ENCODE results near the gene BTBD18. TPM values are rescaled to one million over a fixed set of nuclear protein-coding genes. Genes with fewer than 3 reads are reported as not detected.

BTBD18 gene
- total and polyA plus RNA-seq, 4 donors = 0.13 TPM; not detected in 3

DNA sequence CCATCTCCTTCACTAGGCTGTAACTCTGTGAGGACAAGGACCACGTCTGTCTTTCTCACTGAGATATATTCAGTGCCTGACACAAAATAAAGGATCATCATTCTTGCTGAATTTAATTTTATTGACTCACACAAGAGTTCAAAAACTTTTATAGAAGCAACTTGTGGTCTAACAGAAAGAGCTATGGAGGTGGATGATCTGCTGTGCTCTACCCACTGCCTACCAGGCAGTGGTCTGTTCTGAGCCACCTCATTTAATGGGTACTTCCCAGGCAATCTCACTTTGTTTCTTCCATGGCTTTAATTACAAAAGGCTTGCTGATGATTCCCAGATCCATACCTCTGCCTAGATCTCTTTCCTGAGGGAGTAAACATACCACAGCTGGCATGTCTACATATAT, 4.7 kb downstream of the BTBD18 start:
- H3K36me3 ChIP-seq (ENCODE audit: control insufficient read depth in 4 of 4, insufficient read depth in 3 of 4, low read depth in 1 of 4, low read length in 3 of 4) = peaks cover 7 to 20% (median 12%) of the 10 kb centered on the region in 4 donors
- WGBS = 94% methylated on average over 1 of the region's 1 CpG
- no peak for DNase-seq (ENCODE audit: low spot score)

DNA sequence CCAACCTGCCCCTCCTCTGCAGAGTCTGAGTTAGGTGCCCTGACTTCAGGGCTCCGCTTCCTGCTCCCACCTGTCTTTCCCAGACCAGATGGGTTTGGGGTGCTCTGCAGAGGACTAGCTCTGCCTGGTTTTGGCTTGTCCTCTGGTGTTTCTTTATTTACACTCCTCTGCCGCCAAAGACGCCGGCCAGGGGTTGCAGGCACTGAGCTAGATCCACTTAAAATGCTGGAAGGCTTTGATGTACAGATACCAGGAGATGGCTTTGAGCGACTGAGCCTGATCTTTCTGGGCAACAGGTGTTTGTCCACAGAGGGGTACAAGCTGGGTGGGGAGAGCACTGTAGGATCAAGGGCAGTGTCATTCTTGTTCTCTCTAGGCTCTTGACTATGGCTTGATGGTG, 6.4 kb downstream of the BTBD18 start:
- WGBS = 89% methylated on average over 5 of the region's 5 CpGs
- Histone ChIP-seq H3K4me3 (ENCODE audit: low read depth in 1 of 3, low read length in 3 of 3) (no peak overlapping the region), H3K27me3 (ENCODE audit: control insufficient read depth in 4 of 4, insufficient read depth in 4 of 4, low read length in 3 of 4) (no peaks in the 10 kb centered on the region), H3K36me3 (ENCODE audit: control insufficient read depth in 4 of 4, insufficient read depth in 3 of 4, low read depth in 1 of 4, low read length in 3 of 4) (peaks cover 7 to 20% (median 12%) of the 10 kb centered on the region in 4 donors), H3K27ac (ENCODE audit: low read depth in 1 of 2, low read length in 2 of 2) (no peak overlapping the region), H3K9ac (ENCODE audit: low read depth in 1 of 2, low read length in 2 of 2) (no peak overlapping the region), H3K4me1 (ENCODE audit: control insufficient read depth in 4 of 4, insufficient read depth in 4 of 4, low read length in 3 of 4) (peaks cover 0 to 17% (median 12%) of the 10 kb centered on the region in 4 donors), H3K9me3 (ENCODE audit: control insufficient read depth in 4 of 4, low read length in 3 of 4) (no peaks in the 10 kb centered on the region)
- TF ChIP-seq EGR1 (IDR thresholded peaks at IDR 0.05; ENCODE audit: low read depth in 2 of 2) (no peak), JUND (IDR thresholded peaks at IDR 0.05) (no peak), HNF4G (IDR thresholded peaks at IDR 0.05) (no peak), GABPA (IDR thresholded peaks at IDR 0.05 in 1 of 2, conservative IDR thresholded peaks at IDR 0.05 in 1 of 2) (no peak), NR2F2 (IDR thresholded peaks at IDR 0.05) (no peak), TAF1 (conservative IDR thresholded peaks at IDR 0.05) (no peak), RXRA (IDR thresholded peaks at IDR 0.05) (no peak), FOXA2 (IDR thresholded peaks at IDR 0.05) (no peak), FOXA1 (IDR thresholded peaks at IDR 0.05) (no peak), HNF4A (conservative IDR thresholded peaks at IDR 0.05) (no peak), YY1 (IDR thresholded peaks at IDR 0.05) (no peak), SP1 (IDR thresholded peaks at IDR 0.05) (no peak)
- TF ChIP-seq, protein P1, sequence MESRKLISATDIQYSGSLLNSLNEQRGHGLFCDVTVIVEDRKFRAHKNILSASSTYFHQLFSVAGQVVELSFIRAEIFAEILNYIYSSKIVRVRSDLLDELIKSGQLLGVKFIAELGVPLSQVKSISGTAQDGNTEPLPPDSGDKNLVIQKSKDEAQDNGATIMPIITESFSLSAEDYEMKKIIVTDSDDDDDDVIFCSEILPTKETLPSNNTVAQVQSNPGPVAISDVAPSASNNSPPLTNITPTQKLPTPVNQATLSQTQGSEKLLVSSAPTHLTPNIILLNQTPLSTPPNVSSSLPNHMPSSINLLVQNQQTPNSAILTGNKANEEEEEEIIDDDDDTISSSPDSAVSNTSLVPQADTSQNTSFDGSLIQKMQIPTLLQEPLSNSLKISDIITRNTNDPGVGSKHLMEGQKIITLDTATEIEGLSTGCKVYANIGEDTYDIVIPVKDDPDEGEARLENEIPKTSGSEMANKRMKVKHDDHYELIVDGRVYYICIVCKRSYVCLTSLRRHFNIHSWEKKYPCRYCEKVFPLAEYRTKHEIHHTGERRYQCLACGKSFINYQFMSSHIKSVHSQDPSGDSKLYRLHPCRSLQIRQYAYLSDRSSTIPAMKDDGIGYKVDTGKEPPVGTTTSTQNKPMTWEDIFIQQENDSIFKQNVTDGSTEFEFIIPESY (IDR thresholded peaks at IDR 0.05) = no peak
- TF ChIP-seq, protein P2, sequence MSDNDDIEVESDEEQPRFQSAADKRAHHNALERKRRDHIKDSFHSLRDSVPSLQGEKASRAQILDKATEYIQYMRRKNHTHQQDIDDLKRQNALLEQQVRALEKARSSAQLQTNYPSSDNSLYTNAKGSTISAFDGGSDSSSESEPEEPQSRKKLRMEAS (IDR thresholded peaks at IDR 0.05) = no peak
- TF ChIP-seq, protein P3, sequence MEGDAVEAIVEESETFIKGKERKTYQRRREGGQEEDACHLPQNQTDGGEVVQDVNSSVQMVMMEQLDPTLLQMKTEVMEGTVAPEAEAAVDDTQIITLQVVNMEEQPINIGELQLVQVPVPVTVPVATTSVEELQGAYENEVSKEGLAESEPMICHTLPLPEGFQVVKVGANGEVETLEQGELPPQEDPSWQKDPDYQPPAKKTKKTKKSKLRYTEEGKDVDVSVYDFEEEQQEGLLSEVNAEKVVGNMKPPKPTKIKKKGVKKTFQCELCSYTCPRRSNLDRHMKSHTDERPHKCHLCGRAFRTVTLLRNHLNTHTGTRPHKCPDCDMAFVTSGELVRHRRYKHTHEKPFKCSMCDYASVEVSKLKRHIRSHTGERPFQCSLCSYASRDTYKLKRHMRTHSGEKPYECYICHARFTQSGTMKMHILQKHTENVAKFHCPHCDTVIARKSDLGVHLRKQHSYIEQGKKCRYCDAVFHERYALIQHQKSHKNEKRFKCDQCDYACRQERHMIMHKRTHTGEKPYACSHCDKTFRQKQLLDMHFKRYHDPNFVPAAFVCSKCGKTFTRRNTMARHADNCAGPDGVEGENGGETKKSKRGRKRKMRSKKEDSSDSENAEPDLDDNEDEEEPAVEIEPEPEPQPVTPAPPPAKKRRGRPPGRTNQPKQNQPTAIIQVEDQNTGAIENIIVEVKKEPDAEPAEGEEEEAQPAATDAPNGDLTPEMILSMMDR (IDR thresholded peaks at IDR 0.05; ENCODE audit: low read depth, low read length, missing input control) = no peak
- DNase-seq (ENCODE audit: low spot score) = no peak

More for the DNA sequence above, 4.7 kb downstream of the BTBD18 start:
- Histone ChIP-seq H3K4me3 (ENCODE audit: low read depth in 1 of 3, low read length in 3 of 3) (no peak overlapping the region), H3K27ac (ENCODE audit: low read depth in 1 of 2, low read length in 2 of 2) (no peak overlapping the region), H3K4me1 (ENCODE audit: control insufficient read depth in 4 of 4, insufficient read depth in 4 of 4, low read length in 3 of 4) (peaks cover 0 to 13% (median 8%) of the 10 kb centered on the region in 4 donors), H3K9ac (ENCODE audit: low read depth in 1 of 2, low read length in 2 of 2) (no peak overlapping the region), H3K27me3 (ENCODE audit: control insufficient read depth in 4 of 4, insufficient read depth in 4 of 4, low read length in 3 of 4) (no peaks in the 10 kb centered on the region), H3K9me3 (ENCODE audit: control insufficient read depth in 4 of 4, low read length in 3 of 4) (no peaks in the 10 kb centered on the region)
- TF ChIP-seq FOXA1 (IDR thresholded peaks at IDR 0.05) = no peak
- TF ChIP-seq RXRA (IDR thresholded peaks at IDR 0.05) = no peak
- TF ChIP-seq RAD21 (IDR thresholded peaks at IDR 0.05) = no peak
- TF ChIP-seq, protein P4, sequence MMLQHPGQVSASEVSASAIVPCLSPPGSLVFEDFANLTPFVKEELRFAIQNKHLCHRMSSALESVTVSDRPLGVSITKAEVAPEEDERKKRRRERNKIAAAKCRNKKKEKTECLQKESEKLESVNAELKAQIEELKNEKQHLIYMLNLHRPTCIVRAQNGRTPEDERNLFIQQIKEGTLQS (IDR thresholded peaks at IDR 0.05) = no peak
- TF ChIP-seq HNF4G (IDR thresholded peaks at IDR 0.05) = no peak
- TF ChIP-seq, protein P1 (IDR thresholded peaks at IDR 0.05) = no peak
- TF ChIP-seq FOXA2 (IDR thresholded peaks at IDR 0.05) = no peak
- no peak for TF ChIP-seq GABPA (IDR thresholded peaks at IDR 0.05 in 1 of 2, conservative IDR thresholded peaks at IDR 0.05 in 1 of 2)
- no peak for TF ChIP-seq EGR1 (IDR thresholded peaks at IDR 0.05; ENCODE audit: low read depth in 2 of 2)
- TF ChIP-seq, protein P5, sequence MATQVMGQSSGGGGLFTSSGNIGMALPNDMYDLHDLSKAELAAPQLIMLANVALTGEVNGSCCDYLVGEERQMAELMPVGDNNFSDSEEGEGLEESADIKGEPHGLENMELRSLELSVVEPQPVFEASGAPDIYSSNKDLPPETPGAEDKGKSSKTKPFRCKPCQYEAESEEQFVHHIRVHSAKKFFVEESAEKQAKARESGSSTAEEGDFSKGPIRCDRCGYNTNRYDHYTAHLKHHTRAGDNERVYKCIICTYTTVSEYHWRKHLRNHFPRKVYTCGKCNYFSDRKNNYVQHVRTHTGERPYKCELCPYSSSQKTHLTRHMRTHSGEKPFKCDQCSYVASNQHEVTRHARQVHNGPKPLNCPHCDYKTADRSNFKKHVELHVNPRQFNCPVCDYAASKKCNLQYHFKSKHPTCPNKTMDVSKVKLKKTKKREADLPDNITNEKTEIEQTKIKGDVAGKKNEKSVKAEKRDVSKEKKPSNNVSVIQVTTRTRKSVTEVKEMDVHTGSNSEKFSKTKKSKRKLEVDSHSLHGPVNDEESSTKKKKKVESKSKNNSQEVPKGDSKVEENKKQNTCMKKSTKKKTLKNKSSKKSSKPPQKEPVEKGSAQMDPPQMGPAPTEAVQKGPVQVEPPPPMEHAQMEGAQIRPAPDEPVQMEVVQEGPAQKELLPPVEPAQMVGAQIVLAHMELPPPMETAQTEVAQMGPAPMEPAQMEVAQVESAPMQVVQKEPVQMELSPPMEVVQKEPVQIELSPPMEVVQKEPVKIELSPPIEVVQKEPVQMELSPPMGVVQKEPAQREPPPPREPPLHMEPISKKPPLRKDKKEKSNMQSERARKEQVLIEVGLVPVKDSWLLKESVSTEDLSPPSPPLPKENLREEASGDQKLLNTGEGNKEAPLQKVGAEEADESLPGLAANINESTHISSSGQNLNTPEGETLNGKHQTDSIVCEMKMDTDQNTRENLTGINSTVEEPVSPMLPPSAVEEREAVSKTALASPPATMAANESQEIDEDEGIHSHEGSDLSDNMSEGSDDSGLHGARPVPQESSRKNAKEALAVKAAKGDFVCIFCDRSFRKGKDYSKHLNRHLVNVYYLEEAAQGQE (IDR thresholded peaks at IDR 0.05) = no peak
